IMR-90 (cell line): ENCODE data around the gene CYP2F1. TPM values are rescaled to one million over a fixed set of nuclear protein-coding genes. Genes with fewer than 3 reads are reported as not detected.
A peak's percentile ranks its signal among the peaks of the same experiment; 100 is the strongest.

Source experiments
- ATAC-seq: fragments of 200-7000 bp; cut with Tn5 transposase; 2 replicates; pipeline ENCODE4 v1.9.1; 2020; ENCODE audit warnings: low read depth, mild to moderate bottlenecking, moderate library complexity
- BruUV-seq: library from RNA; stranded (reverse); fragments of 400-500 nt; replicated peaks from 2 replicates; lab custom pipeline; 2021; lab: Mats Ljungman, UMichigan
- CTCF ChIA-PET: fragments of 300-600 bp; formaldehyde crosslinking; extraction: SDS; loops from one replicate; lab custom pipeline; 2021; ENCODE audit warnings: antibody characterized with exemption; lab: Yijun Ruan, JAX
- POLR2A ChIA-PET: fragments of 300-600 bp; sonication (Branson Sonifier 250); formaldehyde crosslinking; loops from one replicate; lab custom pipeline; 2022; ENCODE audit warnings: antibody characterized with exemption; ENCODE audit not compliant: unreplicated experiment; lab: Charles Lee
- DNase-seq: peaks from one replicate; pipeline ENCODE4 v3.0.0; 2013
- H2AFZ ChIP-seq: replicated peaks from 2 replicates; pipeline ENCODE3; 2013; ENCODE audit warnings: low read length, mild to moderate bottlenecking; ENCODE audit not compliant: poor library complexity
- H2AK5ac ChIP-seq: 2 replicates; pipeline ENCODE4 v1.6.1; 2013; ENCODE audit warnings: low read depth, low read length, inconsistent platforms
- H2AK9ac ChIP-seq: replicated peaks from 2 replicates; pipeline ENCODE3; 2013; ENCODE audit warnings: mild to moderate bottlenecking, low read depth, low read length, moderate library complexity; ENCODE audit not compliant: poor library complexity
- H2BK120ac ChIP-seq: 2 replicates; pipeline ENCODE4 v1.6.1; 2013; ENCODE audit warnings: low read depth, low read length, inconsistent platforms
- H2BK15ac ChIP-seq: 3 replicates; pipeline ENCODE4 v1.6.1; 2013; ENCODE audit warnings: low read depth, low read length, inconsistent platforms
- H2BK20ac ChIP-seq: 2 replicates; pipeline ENCODE4 v1.6.1; 2013; ENCODE audit warnings: low read depth, mild to moderate bottlenecking, inconsistent platforms, low read length, moderate library complexity
- H2BK5ac ChIP-seq: 2 replicates; pipeline ENCODE4 v1.6.1; 2013; ENCODE audit warnings: mild to moderate bottlenecking, low read depth, low read length, inconsistent platforms; ENCODE audit not compliant: poor library complexity, severe bottlenecking
- H3K14ac ChIP-seq: replicated peaks from 2 replicates; pipeline ENCODE4 v1.6.1; 2013; ENCODE audit warnings: low read depth, low read length, inconsistent platforms
- H3K18ac ChIP-seq: 2 replicates; pipeline ENCODE4 v1.6.1; 2013; ENCODE audit warnings: low read depth, low read length, control low read depth
- H3K23ac ChIP-seq: 2 replicates; pipeline ENCODE4 v1.6.1; 2013; ENCODE audit warnings: low read depth, low read length, inconsistent platforms
- H3K27ac ChIP-seq: 2 replicates; pipeline ENCODE4 v1.5.1; 2013; ENCODE audit warnings: mild to moderate bottlenecking, control low read depth, low read length; ENCODE audit not compliant: insufficient read depth
- H3K27me3 ChIP-seq: 2 replicates; pipeline ENCODE4 v1.6.1; 2013; ENCODE audit warnings: low read length; ENCODE audit not compliant: control insufficient read depth, insufficient read depth
- H3K36me3 ChIP-seq: 2 replicates; pipeline ENCODE4 v1.6.1; 2013; ENCODE audit warnings: low read length, mixed read lengths; ENCODE audit not compliant: control insufficient read depth, insufficient read depth
- H3K4ac ChIP-seq: 2 replicates; pipeline ENCODE4 v1.6.1; 2013; ENCODE audit warnings: low read depth, low read length, inconsistent platforms
- H3K4me1 ChIP-seq: 2 replicates; pipeline ENCODE4 v1.6.1; 2013; ENCODE audit warnings: low read length, mixed read lengths; ENCODE audit not compliant: control insufficient read depth, insufficient read depth
- H3K4me2 ChIP-seq: 2 replicates; pipeline ENCODE4 v1.6.1; 2013; ENCODE audit warnings: low read depth, mild to moderate bottlenecking, control low read depth, low read length, moderate library complexity
- H3K4me3 ChIP-seq: 2 replicates; pipeline ENCODE4 v1.5.1; 2013; ENCODE audit warnings: low read depth, mild to moderate bottlenecking, control low read depth, low read length, moderate library complexity; ENCODE audit not compliant: insufficient read depth
- H3K56ac ChIP-seq: 2 replicates; pipeline ENCODE4 v1.6.1; 2013; ENCODE audit warnings: low read length, inconsistent platforms; ENCODE audit not compliant: insufficient read depth; ENCODE audit errors: extremely low read depth
- H3K79me1 ChIP-seq, 2 experiments: 2 replicates each; pipeline ENCODE4 v1.6.1; 2013; ENCODE audit warnings: low read length in 2 of 2, inconsistent platforms in 1 of 2, low read depth in 1 of 2
- H3K9ac ChIP-seq: 2 replicates; pipeline ENCODE4 v1.6.1; 2013; ENCODE audit warnings: low read depth, low read length, control low read depth
- H3K9me1 ChIP-seq: 2 replicates; pipeline ENCODE4 v1.6.1; 2013; ENCODE audit warnings: low read length, inconsistent platforms; ENCODE audit not compliant: insufficient read depth
- H3K9me3 ChIP-seq: 2 replicates; pipeline ENCODE4 v1.6.1; 2013; ENCODE audit warnings: low read length; ENCODE audit not compliant: control insufficient read depth, insufficient read depth
- H4K20me1 ChIP-seq: 2 replicates; pipeline ENCODE4 v1.6.1; 2013; ENCODE audit warnings: low read length, inconsistent platforms; ENCODE audit not compliant: insufficient read depth
- H4K5ac ChIP-seq: 2 replicates; pipeline ENCODE4 v1.6.1; 2013; ENCODE audit warnings: mild to moderate bottlenecking, low read depth, low read length, control low read depth
- H4K8ac ChIP-seq, 2 experiments: 2 replicates each; pipeline ENCODE4 v1.6.1; 2013; ENCODE audit warnings: low read depth in 2 of 2, low read length in 2 of 2, control low read depth in 1 of 2, inconsistent platforms in 1 of 2
- H4K91ac ChIP-seq: 2 replicates; pipeline ENCODE4 v1.6.1; 2013; ENCODE audit warnings: low read depth, low read length, inconsistent platforms; ENCODE audit not compliant: insufficient read depth
- CEBPB ChIP-seq: IDR thresholded peaks from 2 replicates; pipeline ENCODE4 v1.6.1; 2012; ENCODE audit warnings: low read depth, low read length, improper control_type of control experiment
- POLR2A ChIP-seq: IDR thresholded peaks from 2 replicates; pipeline ENCODE4 v1.6.1; 2012; ENCODE audit warnings: mild to moderate bottlenecking, low read depth, low read length
- RCOR1 ChIP-seq: IDR thresholded peaks from 2 replicates; pipeline ENCODE4 v1.6.1; 2012; ENCODE audit warnings: mild to moderate bottlenecking, low read length, improper control_type of control experiment; ENCODE audit not compliant: insufficient replicate concordance
- WGBS, 2 experiments: methylation state at CpG; one replicate each; pipeline versions ENCODE4 v1.1.5 to v1.1.7; 2013; ENCODE audit warnings: missing lambda C conversion rate in 2 of 2; ENCODE audit not compliant: insufficient read length in 1 of 2; ENCODE audit errors: extremely low coverage in 2 of 2; 5-methylcytosine and 5-hydroxymethylcytosine counted together
- dilution Hi-C: fragments of 300-500 bp; cut with HindIII; formaldehyde crosslinking; loops from one replicate; pipeline ENCODE4 v1.14.3; 2018; ENCODE audit warnings: low sequenced_read_pairs; ENCODE audit not compliant: unreplicated experiment
- in situ Hi-C: fragments of 300-500 bp; cut with MboI; formaldehyde crosslinking; loops from 3 replicates; pipeline ENCODE4 v1.14.3; 2019; ENCODE audit warnings: low sequenced_read_pairs, inconsistent platforms, mixed read lengths
- intact Hi-C: fragments of 100-400 bp; cut with micrococcal nuclease; formaldehyde crosslinking; loops from 2 replicates; pipeline ENCODE4 v1.10.0; 2022
- polyA plus RNA-seq, 3 experiments: library from polyadenylated mRNA; depleted of rRNA; stranded (reverse); fragments of >200 nt; gene quantifications; 2 replicates each; pipeline ENCODE4 v1.2.3, GENCODE V29; 2012; ENCODE audit warnings: low replicate concordance in 1 of 3
- total RNA-seq: library from RNA; depleted of rRNA; stranded (reverse); fragments of >200 nt; gene quantifications from 2 replicates; pipeline ENCODE4 v1.2.3, GENCODE V29; 2012

Gene CYP2F1
- total and polyA plus RNA-seq, 2 of the 4 experiments (the other 2 are of a cell fraction), result not detected

DNA sequence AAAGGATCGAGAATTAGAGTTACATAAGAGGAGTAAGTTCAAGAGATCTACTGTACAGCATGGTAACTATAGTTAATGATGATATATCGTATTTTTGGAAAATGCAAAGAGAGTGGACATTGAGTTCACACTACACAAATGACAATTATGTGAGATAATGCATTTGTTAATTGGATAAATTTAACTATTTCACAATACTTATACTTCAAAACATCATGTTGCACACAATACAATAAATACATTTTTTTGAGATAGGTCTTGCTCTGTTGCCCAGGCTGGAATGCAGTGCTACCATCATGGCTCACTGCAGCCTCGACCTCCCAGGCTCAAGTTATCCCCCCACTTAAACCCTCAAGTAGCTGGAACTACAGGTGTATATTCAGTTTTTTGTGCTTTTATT, 8.1 kb upstream of the CYP2F1 start:
- Histone ChIP-seq H3K23ac (no peak overlapping the region), H3K9me3 (no peaks in the 10 kb centered on the region), H2AFZ (no peak overlapping the region), H3K4me3 (no peak overlapping the region), H3K9ac (no peak overlapping the region), H3K9me1 (no peaks in the 10 kb centered on the region), H4K20me1 (no peaks in the 10 kb centered on the region), H2BK120ac (no peak overlapping the region), H2AK9ac (no peak overlapping the region), H3K4me2 (no peak overlapping the region), H4K8ac (no peak overlapping the region), H3K4me1 (no peaks in the 10 kb centered on the region), H3K14ac (no peak overlapping the region), H4K5ac (no peak overlapping the region), H2AK5ac (no peak overlapping the region), H2BK20ac (no peak overlapping the region), H4K91ac (no peak overlapping the region), H3K27ac (no peak overlapping the region), H3K36me3 (no peaks in the 10 kb centered on the region), H3K4ac (no peak overlapping the region), H3K27me3 (no peaks in the 10 kb centered on the region), H3K18ac (no peak overlapping the region), H3K56ac (no peak overlapping the region), H2BK5ac (no peak overlapping the region), H3K79me1 (no peaks in the 10 kb centered on the region), H2BK15ac (no peak overlapping the region)
- POLR2A ChIA-PET, result no interaction called here
- no CpG with 5 or more reads among the region's 3 CpGs for WGBS, 2 experiments
- DNase-seq (no peak), ATAC-seq (no peak)
- intact Hi-C loops (no loop called here), in situ Hi-C loops (no loop called here), dilution Hi-C loops (no loop called here)
- BruUV-seq, result no TSS peak
- TF ChIP-seq CEBPB (peak; percentile 72), POLR2A (no peak), RCOR1 (no peak)
- CTCF ChIA-PET, result no interaction called here
